K562 (cell line): ENCODE measurements around the gene CD52. TPM values are rescaled to one million over a fixed set of nuclear protein-coding genes. Genes with fewer than 3 reads are reported as not detected.
A peak's percentile ranks its signal among the peaks of the same experiment; 100 is the strongest.

Experiments used
- BCL6 ChIP-seq: fragments of 250-450 bp; sonication (Bioruptor Pico); IDR thresholded peaks from 2 replicates; pipeline ENCODE4 v1.4.0; 2020
- C11orf30 ChIP-seq: fragments of 450-650 bp; IDR thresholded peaks from 2 replicates; pipeline ENCODE4 v1.6.1; 2016; ENCODE audit warnings: low read depth, mild to moderate bottlenecking
- CBX5 ChIP-seq: IDR thresholded peaks from 2 replicates; pipeline ENCODE4 v1.6.1; 2014; ENCODE audit warnings: low read depth, borderline replicate concordance
- EP400 ChIP-seq: fragments of 450-650 bp; IDR thresholded peaks from 2 replicates; pipeline ENCODE4 v1.6.1; 2017; ENCODE audit warnings: antibody characterized with exemption, mild to moderate bottlenecking, moderate library complexity
- ESRRA ChIP-seq: fragments of 450-650 bp; IDR thresholded peaks from 2 replicates; pipeline ENCODE4 v1.6.1; 2014; ENCODE audit warnings: low read depth, mild to moderate bottlenecking, moderate library complexity, borderline replicate concordance
- GTF2A2 ChIP-seq: IDR thresholded peaks from 2 replicates; pipeline ENCODE4 v1.6.1; 2016; ENCODE audit warnings: mild to moderate bottlenecking, missing genetic modification characterization, missing compliant biosample characterization
- HSF4 ChIP-seq: fragments of 250-450 bp; sonication (Bioruptor Pico); IDR thresholded peaks from 2 replicates; pipeline ENCODE4 v2.1.2; 2022; ENCODE audit warnings: mild to moderate bottlenecking, moderate library complexity, borderline replicate concordance
- IRF2 ChIP-seq: sonication (generic); formaldehyde crosslinking; IDR thresholded peaks from 2 replicates; pipeline ENCODE4 v1.8.1; 2022; ENCODE audit warnings: mild to moderate bottlenecking, missing genetic modification reagents
- KAT8 ChIP-seq: fragments of 450-650 bp; IDR thresholded peaks from 2 replicates; pipeline ENCODE4 v1.6.1; 2016; ENCODE audit warnings: low read depth, mild to moderate bottlenecking
- NCOR1 ChIP-seq: fragments of 450-650 bp; IDR thresholded peaks from 2 replicates; pipeline ENCODE4 v1.6.1; 2016; ENCODE audit warnings: mild to moderate bottlenecking, moderate library complexity
- PCBP1 ChIP-seq: fragments of 200-400 bp; formaldehyde crosslinking; IDR thresholded peaks from 2 replicates; pipeline ENCODE4 v1.6.1; 2018; ENCODE audit warnings: mild to moderate bottlenecking, low read depth, low read length; ENCODE audit not compliant: poor library complexity, severe bottlenecking
- SMAD2 ChIP-seq: fragments of 150-350 bp; IDR thresholded peaks from 2 replicates; pipeline ENCODE4 v1.6.1; 2014; ENCODE audit warnings: low read depth, mild to moderate bottlenecking, low read length
- ZBED1 ChIP-seq: IDR thresholded peaks from 2 replicates; pipeline ENCODE4 v1.6.1; 2014
- ZEB2 ChIP-seq: fragments of 450-650 bp; IDR thresholded peaks from 2 replicates; pipeline ENCODE4 v1.6.1; 2016
- ZNF124 ChIP-seq: sonication (generic); formaldehyde crosslinking; IDR thresholded peaks from 2 replicates; pipeline ENCODE4 v1.8.1; 2022; ENCODE audit warnings: missing genetic modification reagents
- ZNF431 ChIP-seq: sonication (generic); formaldehyde crosslinking; IDR thresholded peaks from 2 replicates; pipeline ENCODE4 v1.8.0; 2022; ENCODE audit warnings: mild to moderate bottlenecking, missing genetic modification reagents
- polyA plus RNA-seq, 8 experiments: library from polyadenylated mRNA; depleted of rRNA in 4 of 8; stranded (reverse) in 5 of 8; unstranded in 3 of 8; fragments of >200 nt; fragmentation: Nextera tagmentation in 2 of 8; fragmentation: Illumina TruSeq in 1 of 8; extraction: Ambion mirVana in 2 of 8; extraction: Trizol in 1 of 8; gene quantifications; 2 replicates each; pipeline versions ENCODE4 v1.2.1 to v1.2.3, GENCODE V29; 2011 to 2014; ENCODE audit warnings: inconsistent platforms in 1 of 8, missing spikeins in 1 of 8
- total RNA-seq, 7 experiments: library from RNA; depleted of rRNA in 6 of 7; stranded (reverse); fragments of >200 nt in 6 of 7; fragmentation: Illumina TruSeq in 2 of 7; extraction: Trizol in 2 of 7; gene quantifications; 2 replicates each; pipeline versions ENCODE4 v1.2.1 to v1.2.3, GENCODE V29; 2011 to 2021; ENCODE audit warnings: low replicate concordance in 1 of 7
- TF ChIP-seq, protein P1 (sequence below): fragments of 450-650 bp; IDR thresholded peaks from 2 replicates; pipeline ENCODE4 v1.6.1; 2016; ENCODE audit warnings: missing biosample characterization, missing genetic modification characterization
- TF ChIP-seq, protein P2 (sequence below), 2 experiments: IDR thresholded peaks; 2 replicates each; pipeline ENCODE4 v1.6.1; 2012; ENCODE audit warnings: improper control_type of control experiment in 2 of 2, low read depth in 2 of 2, low read length in 2 of 2, borderline replicate concordance in 1 of 2
- TF ChIP-seq, protein P3 (sequence below): fragments of 450-650 bp; formaldehyde crosslinking; IDR thresholded peaks from 2 replicates; pipeline ENCODE4 v1.4.0; 2020; ENCODE audit warnings: mild to moderate bottlenecking, mixed read lengths
- TF ChIP-seq, protein P4 (sequence below): sonication (generic); formaldehyde crosslinking; IDR thresholded peaks from 2 replicates; pipeline ENCODE4 v1.9.0; 2022; ENCODE audit warnings: mild to moderate bottlenecking, missing genetic modification reagents
- TF ChIP-seq, protein P5 (sequence below): IDR thresholded peaks from 2 replicates; pipeline ENCODE4 v1.6.1; 2011; ENCODE audit warnings: borderline replicate concordance, low read depth, mild to moderate bottlenecking, moderate library complexity, low read length; ENCODE audit not compliant: insufficient read depth, poor library complexity, severe bottlenecking

Gene CD52
- total and polyA plus RNA-seq, 9 of the 15 experiments (the other 6 are each of a cell fraction or from before 2014, with no cell fraction given) = 34.9 to 488 (median 173) TPM

DNA sequence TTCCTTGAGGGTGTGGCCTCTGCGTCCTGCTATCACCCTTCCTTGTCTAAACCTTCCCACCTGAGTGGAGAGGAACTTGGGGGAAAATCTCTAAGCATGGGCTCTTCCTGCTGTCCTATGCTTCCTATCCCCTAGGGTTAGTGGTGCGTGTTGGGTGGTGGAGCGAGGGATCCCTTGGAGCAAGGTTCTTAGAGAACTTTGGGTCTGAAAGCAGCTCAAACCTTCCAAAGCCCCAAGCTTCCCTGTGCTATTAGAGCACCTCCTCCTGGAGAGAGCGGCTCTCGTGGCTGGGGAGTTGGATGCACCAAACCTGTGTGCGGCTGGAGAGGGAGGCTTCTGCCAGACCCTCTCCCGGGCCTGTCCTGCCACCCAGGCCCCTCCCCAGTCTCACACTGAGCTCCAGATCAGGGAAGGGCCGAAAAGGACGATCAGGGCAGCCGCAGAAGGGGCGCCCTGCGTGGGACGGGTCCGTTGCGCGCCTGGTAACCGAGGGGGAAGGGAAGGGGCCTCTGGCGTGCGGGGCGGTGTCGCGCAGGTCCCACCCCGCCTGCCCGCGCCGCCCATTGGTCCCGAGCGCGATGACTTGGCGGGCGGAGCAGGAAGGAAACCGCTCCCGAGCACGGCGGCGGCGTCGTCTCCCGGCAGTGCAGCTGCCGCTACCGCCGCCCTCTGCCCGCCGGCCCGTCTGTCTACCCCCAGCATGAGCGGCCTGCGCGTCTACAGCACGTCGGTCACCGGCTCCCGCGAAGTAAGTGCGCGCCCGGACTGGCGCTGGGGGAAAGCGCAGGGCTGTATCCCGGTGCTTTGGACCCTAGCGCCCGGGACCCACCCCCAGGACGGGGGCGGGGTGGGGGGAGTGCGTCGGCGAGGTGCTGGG, 38.1 kb upstream of the CD52 start, which contains the start of gene SH3BGRL3 (continued):
- TF ChIP-seq SMAD2 (no peak), ZNF431 (0 out of 2 replicates have a peak, but pooled peaks have one; percentile 59), ZEB2 (peak; percentile 76; the same call in 1 of the 2 replicates), HSF4 (CRISPR knock-in tag) (no peak), ZNF124 (no peak), NCOR1 (peak; percentile 5; the same call in 1 of the 2 replicates), GTF2A2 (tag) (no peak), EP400 (peak; percentile 63; the same call in 1 of the 2 replicates), IRF2 (CRISPR knock-in tag) (no peak), ESRRA (no peak), BCL6 (peak; percentile 61), KAT8 (no peak), C11orf30 (peak; percentile 47), CBX5 (no peak), PCBP1 (peak; percentile 94), ZBED1 (no peak)
- TF ChIP-seq, protein P1, sequence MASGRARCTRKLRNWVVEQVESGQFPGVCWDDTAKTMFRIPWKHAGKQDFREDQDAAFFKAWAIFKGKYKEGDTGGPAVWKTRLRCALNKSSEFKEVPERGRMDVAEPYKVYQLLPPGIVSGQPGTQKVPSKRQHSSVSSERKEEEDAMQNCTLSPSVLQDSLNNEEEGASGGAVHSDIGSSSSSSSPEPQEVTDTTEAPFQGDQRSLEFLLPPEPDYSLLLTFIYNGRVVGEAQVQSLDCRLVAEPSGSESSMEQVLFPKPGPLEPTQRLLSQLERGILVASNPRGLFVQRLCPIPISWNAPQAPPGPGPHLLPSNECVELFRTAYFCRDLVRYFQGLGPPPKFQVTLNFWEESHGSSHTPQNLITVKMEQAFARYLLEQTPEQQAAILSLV (tag) = no peak
- TF ChIP-seq, protein P2, sequence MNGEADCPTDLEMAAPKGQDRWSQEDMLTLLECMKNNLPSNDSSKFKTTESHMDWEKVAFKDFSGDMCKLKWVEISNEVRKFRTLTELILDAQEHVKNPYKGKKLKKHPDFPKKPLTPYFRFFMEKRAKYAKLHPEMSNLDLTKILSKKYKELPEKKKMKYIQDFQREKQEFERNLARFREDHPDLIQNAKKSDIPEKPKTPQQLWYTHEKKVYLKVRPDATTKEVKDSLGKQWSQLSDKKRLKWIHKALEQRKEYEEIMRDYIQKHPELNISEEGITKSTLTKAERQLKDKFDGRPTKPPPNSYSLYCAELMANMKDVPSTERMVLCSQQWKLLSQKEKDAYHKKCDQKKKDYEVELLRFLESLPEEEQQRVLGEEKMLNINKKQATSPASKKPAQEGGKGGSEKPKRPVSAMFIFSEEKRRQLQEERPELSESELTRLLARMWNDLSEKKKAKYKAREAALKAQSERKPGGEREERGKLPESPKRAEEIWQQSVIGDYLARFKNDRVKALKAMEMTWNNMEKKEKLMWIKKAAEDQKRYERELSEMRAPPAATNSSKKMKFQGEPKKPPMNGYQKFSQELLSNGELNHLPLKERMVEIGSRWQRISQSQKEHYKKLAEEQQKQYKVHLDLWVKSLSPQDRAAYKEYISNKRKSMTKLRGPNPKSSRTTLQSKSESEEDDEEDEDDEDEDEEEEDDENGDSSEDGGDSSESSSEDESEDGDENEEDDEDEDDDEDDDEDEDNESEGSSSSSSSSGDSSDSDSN (IDR thresholded peaks at IDR 0.05; ENCODE audit: borderline replicate concordance in 1 of 2, low read depth in 2 of 2, low read length in 2 of 2) = no peak; a peak in 1 of 4 replicates
- TF ChIP-seq, protein P3, sequence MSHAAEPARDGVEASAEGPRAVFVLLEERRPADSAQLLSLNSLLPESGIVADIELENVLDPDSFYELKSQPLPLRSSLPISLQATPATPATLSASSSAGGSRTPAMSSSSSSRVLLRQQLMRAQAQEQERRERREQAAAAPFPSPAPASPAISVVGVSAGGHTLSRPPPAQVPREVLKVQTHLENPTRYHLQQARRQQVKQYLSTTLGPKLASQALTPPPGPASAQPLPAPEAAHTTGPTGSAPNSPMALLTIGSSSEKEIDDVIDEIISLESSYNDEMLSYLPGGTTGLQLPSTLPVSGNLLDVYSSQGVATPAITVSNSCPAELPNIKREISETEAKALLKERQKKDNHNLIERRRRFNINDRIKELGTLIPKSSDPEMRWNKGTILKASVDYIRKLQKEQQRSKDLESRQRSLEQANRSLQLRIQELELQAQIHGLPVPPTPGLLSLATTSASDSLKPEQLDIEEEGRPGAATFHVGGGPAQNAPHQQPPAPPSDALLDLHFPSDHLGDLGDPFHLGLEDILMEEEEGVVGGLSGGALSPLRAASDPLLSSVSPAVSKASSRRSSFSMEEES = no peak
- TF ChIP-seq, protein P4, sequence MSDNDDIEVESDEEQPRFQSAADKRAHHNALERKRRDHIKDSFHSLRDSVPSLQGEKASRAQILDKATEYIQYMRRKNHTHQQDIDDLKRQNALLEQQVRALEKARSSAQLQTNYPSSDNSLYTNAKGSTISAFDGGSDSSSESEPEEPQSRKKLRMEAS (CRISPR knock-in tag) = peak; percentile 91
- TF ChIP-seq, protein P5, sequence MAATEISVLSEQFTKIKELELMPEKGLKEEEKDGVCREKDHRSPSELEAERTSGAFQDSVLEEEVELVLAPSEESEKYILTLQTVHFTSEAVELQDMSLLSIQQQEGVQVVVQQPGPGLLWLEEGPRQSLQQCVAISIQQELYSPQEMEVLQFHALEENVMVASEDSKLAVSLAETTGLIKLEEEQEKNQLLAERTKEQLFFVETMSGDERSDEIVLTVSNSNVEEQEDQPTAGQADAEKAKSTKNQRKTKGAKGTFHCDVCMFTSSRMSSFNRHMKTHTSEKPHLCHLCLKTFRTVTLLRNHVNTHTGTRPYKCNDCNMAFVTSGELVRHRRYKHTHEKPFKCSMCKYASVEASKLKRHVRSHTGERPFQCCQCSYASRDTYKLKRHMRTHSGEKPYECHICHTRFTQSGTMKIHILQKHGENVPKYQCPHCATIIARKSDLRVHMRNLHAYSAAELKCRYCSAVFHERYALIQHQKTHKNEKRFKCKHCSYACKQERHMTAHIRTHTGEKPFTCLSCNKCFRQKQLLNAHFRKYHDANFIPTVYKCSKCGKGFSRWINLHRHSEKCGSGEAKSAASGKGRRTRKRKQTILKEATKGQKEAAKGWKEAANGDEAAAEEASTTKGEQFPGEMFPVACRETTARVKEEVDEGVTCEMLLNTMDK = no peak
